Keratinocyte (primary cell): Measurements from ENCODE around the gene ADAMTS10.

Experiments
- CTCF ChIP-seq, 3 experiments: IDR thresholded peaks in 1 of 3; conservative IDR thresholded peaks in 1 of 3; optimal IDR thresholded peaks in 1 of 3; 2 replicates in 2 of 3; 3 replicates in 1 of 3; pipeline versions ENCODE3 to v1.5.1; 2011; ENCODE audit warnings: low read length in 3 of 3, mild to moderate bottlenecking in 3 of 3, moderate library complexity in 2 of 3, control low read depth in 1 of 3, inconsistent platforms in 1 of 3; ENCODE audit not compliant: insufficient read depth in 2 of 3; ENCODE audit errors: extremely low read depth in 1 of 3
- EZH2 ChIP-seq: IDR thresholded peaks from one replicate; pipeline ENCODE4 v1.6.1; 2012; ENCODE audit warnings: inconsistent platforms, mild to moderate bottlenecking, low read length, moderate library complexity

GRCh38 chr19:8531470-8531869, 79.0 kb downstream of the ADAMTS10 start:
- TF ChIP-seq CTCF (optimal IDR thresholded peaks at IDR 0.05 in 1 of 3, IDR thresholded peaks at IDR 0.05 in 1 of 3, conservative IDR thresholded peaks at IDR 0.05 in 1 of 3; ENCODE audit: extremely low read depth in 1 of 3, insufficient read depth in 2 of 3, low read length in 3 of 3) (no peak), EZH2 (no peak)
